Dendritic cell treated with granulocyte-macrophage colony-stimulating factor and Interleukin-4, amounts not matched to agents 40 ng/mL and 50 ng/mL, for 4 days (primary cell): ENCODE measurements around the gene MAMSTR.
"Not testable (repeated sequence)": the region's sequence is repeated elsewhere in the genome, so short reads cannot be mapped to it uniquely, and the experiment has no call there.

Source experiments
- H3K27ac Mint-ChIP-seq: one replicate; pipeline ENCODE4 v1.8.0; 2022; ENCODE audit warnings: mild to moderate bottlenecking, mixed read lengths
- H3K27me3 Mint-ChIP-seq: one replicate; pipeline ENCODE4 v1.8.0; 2022; ENCODE audit warnings: mild to moderate bottlenecking, mixed read lengths
- H3K36me3 Mint-ChIP-seq: one replicate; pipeline ENCODE4 v1.8.0; 2022; ENCODE audit warnings: low read depth, mixed read lengths
- H3K4me1 Mint-ChIP-seq: one replicate; pipeline ENCODE4 v1.8.0; 2022; ENCODE audit warnings: low read depth, mixed read lengths
- H3K4me3 Mint-ChIP-seq: one replicate; pipeline ENCODE4 v1.8.0; 2022; ENCODE audit warnings: mild to moderate bottlenecking, moderate library complexity, mixed read lengths
- H3K9me3 Mint-ChIP-seq: one replicate; pipeline ENCODE4 v1.8.0; 2022; ENCODE audit warnings: mixed read lengths
- intact Hi-C: fragments of 100-400 bp; cut with micrococcal nuclease; formaldehyde crosslinking; loops from one replicate; pipeline ENCODE4 v1.15.0; 2022

Gene MAMSTR, protein sequence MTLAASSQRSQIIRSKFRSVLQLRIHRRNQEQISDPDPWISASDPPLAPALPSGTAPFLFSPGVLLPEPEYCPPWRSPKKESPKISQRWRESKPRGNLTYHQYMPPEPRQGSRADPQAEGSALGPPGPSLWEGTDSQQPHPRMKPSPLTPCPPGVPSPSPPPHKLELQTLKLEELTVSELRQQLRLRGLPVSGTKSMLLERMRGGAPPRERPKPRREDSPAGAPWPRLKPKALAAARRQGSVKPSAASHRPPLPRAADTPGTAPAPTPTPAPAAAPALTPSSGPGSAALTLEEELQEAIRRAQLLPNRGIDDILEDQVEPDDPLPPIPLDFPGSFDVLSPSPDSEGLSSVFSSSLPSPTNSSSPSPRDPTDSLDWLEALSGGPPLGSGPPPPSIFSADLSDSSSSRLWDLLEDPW

DNA sequence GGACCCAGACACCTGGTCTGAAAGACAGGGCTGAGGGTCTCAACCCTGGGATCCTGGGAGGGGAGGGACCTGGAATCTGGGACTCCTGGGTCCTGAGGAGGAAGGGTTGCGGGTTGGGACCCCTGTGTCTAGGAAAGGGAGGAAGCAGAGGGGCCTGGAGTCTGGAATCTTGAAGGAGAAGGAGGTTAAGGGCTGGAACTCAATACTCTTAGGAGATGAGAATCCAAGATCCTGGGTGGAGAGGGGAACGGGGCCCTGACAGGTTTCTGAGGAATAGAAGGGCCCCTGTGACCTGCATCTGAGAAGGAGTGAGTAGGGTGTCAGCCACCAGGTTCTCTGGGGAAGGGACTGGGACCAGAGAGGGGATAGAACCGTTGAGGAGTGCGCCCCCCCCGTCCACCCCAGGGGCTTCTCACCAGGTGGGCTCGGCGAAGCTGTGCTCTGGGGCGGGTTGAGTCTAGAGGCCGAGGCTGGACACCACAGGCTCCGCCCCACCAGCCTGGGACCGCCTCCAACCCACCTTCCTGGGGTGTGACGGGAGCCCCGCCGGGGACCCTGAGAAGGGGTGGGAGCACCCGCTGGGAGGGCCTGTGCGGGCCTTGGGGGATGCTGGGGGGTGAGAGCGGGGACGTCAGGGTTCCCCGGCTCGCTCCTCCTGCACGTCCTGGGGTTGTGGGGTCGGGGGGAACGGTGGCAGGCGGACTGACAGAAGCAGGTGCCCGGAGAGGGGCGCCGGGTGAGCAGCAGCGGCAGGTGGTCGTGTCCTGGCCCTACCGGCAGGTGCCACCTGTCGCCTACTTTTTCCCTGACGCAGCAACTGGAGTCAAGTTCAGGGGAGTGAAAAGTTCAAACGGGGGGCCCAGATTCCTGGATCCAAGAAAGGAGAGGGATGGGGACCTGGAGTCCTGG is at the start of gene MAMSTR:
Gene MAMSTR (minus strand): TSS at position 463 of the 909 bp plus-strand sequence. CDS start 694 bp downstream, outside the sequence.
- Mint-ChIP-seq H3K36me3 (no peaks in the 10 kb centered on the region), H3K9me3 (peaks cover 2% of the 10 kb centered on the region), H3K27ac (peak within 1 kb of the TSS; percentile 94), H3K4me1 (peaks cover 18% of the 10 kb centered on the region), H3K27me3 (peaks cover 12% of the 10 kb centered on the region), H3K4me3 (peak within 1 kb of the TSS; percentile 97)
- intact Hi-C loops, result no loop called here

DNA sequence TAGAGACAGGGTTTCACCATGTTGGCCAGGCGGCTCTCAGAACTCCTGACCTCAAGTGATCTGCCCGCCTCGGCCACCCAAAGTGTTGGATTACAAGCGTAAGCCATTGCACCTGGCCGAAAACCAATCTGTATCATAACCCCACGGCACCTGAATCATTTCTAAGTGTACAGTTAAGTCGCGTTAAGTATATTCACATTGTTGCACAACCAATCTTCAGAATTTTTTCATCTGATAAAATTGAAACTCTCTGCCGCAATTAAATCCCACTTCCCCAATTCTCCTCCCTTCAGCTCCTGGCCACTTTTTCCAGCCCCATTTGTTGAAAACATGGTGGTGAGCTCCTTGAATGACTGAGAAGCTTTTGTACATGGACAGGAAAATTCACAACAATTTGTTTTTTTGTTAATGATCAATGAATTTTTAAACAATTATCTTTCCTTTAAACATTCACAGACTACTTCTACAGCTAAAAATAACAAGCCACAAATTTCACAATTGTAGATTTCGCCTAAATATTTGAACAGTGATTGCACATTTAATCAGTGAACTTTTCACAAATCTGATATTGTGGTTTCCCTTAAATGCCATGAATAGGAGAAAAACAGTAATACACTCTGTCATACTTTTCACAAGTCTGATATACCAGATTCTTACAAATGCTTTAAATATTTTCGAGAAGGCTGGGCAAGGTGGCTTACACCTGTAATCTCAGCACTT is 49.6 kb upstream of the MAMSTR start:
- H3K9me3 Mint-ChIP-seq, result no peaks in the 10 kb centered on the region
- H3K27me3 Mint-ChIP-seq, result peaks cover 64% of the 10 kb centered on the region
- H3K36me3 Mint-ChIP-seq, result no peaks in the 10 kb centered on the region
- intact Hi-C loops, result no loop called here
- no peak overlapping the region for H3K4me3 Mint-ChIP-seq
- peaks cover 8% of the 10 kb centered on the region for H3K4me1 Mint-ChIP-seq
- H3K27ac Mint-ChIP-seq, result no peak overlapping the region

DNA sequence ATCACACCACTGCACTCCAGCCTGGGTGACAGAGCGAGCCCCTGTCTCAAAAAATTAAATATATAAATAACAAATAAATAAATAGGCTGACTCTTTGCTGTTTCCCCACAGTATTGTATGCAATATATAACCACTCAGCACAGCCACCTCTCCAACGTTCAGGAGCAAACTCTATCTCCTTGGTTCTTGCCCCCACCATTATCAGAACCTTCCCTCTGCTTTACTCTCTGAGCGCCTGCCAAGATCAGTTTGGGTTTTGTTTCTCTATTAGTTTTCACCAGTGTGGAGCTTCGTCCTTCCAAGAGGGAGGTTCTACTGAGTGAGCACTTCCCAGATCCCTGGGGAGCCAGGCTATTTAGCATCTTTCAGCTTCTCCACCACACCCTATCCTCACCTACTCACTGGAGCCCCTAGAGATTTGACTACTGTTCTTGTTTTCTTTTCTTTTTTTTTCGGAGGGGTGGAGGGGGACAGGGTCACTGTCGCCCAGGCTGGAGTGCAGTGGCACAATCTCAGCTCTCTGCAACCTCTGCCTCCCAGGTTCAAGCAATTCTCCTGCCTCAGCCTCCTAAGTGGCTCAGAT is 48.7 kb upstream of the MAMSTR start:
- intact Hi-C loops, H3K36me3 Mint-ChIP-seq, H3K27ac Mint-ChIP-seq, H3K9me3 Mint-ChIP-seq, H3K4me3 Mint-ChIP-seq, H3K4me1 Mint-ChIP-seq: not testable (repeated sequence)
- H3K27me3 Mint-ChIP-seq, result peaks cover 67% of the 10 kb centered on the region

DNA sequence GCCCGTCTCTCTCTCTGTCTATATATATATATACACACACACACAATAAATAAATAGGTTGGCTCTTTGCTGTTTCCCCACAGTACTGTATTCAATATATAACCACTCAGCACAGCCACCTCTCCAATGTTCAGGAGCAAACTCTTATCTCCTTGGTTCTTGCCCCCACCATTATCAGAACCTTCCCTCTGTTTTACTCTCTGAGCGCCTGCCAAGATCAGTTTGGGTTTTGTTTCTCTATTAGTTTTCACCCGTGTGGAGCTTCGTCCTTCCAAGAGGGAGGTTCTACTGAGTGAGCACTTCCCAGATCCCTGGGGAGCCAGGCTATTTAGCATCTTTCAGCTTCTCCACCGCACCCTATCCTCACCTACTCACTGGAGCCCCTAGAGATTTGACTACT is 46.3 kb upstream of the MAMSTR start:
- not testable (repeated sequence) for H3K36me3 Mint-ChIP-seq

DNA sequence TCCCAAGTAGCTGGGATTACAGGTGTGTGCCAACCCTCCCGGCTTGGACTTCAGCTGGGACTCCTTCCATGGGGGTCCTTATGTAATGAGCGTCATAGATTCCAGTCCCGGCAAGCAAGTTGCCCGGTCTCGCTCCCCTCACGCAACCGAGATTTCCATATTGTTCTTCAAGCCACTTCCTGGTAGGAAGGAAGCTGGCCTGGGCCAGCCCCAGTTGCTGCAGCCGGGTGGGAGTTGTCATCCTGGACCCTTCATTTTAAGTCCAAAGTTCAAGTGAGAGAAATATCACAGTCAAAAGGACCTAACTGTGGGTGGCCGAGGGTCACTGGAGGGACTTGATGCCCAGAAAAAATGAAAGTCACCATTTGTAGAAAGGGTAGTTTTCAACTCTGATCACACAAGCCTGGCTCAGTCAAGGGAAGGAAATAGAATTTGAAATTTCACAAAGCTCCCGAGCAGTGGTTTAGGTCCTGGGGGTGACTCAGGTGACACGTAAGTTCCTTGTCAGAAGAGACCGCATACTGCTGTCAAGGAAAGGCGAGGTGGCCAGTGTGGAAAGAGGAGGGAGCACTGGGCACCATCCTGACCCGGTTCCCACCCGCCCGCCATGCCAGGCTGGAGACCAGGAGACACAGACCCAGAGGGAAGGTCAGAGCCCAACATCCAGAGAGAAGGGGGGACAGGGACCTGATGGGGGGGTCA is 41.1 kb upstream of the MAMSTR start:
- Mint-ChIP-seq H3K27ac (peak overlapping the region; percentile 56), H3K4me1 (peaks cover 15% of the 10 kb centered on the region), H3K27me3 (peaks cover 78% of the 10 kb centered on the region), H3K9me3 (no peaks in the 10 kb centered on the region), H3K36me3 (no peaks in the 10 kb centered on the region), H3K4me3 (no peak overlapping the region)
- intact Hi-C loops, result no loop called here

More for the DNA sequence above, 46.3 kb upstream of the MAMSTR start:
- H3K27ac Mint-ChIP-seq, H3K9me3 Mint-ChIP-seq, H3K4me3 Mint-ChIP-seq, intact Hi-C loops: not testable (repeated sequence)
- Mint-ChIP-seq H3K4me1 (peaks cover 16% of the 10 kb centered on the region), H3K27me3 (peaks cover 78% of the 10 kb centered on the region)

DNA sequence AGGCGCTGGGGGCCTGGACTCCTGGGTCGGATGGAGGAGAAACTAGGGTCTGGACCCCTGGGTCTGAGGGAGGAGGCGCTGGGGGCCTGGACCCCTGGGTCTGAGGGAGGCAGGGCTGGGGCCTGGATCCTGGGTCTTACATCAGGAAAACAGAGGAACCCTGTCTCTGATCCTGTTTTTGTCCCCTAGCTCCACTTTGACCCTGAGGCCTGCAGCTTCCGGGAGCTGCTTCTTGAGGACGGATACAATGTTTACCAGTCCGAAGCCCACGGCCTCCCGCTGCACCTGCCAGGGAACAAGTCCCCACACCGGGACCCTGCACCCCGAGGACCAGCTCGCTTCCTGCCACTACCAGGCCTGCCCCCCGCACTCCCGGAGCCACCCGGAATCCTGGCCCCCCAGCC is 38.2 kb upstream of the MAMSTR start:
- intact Hi-C loops, result no loop called here

DNA sequence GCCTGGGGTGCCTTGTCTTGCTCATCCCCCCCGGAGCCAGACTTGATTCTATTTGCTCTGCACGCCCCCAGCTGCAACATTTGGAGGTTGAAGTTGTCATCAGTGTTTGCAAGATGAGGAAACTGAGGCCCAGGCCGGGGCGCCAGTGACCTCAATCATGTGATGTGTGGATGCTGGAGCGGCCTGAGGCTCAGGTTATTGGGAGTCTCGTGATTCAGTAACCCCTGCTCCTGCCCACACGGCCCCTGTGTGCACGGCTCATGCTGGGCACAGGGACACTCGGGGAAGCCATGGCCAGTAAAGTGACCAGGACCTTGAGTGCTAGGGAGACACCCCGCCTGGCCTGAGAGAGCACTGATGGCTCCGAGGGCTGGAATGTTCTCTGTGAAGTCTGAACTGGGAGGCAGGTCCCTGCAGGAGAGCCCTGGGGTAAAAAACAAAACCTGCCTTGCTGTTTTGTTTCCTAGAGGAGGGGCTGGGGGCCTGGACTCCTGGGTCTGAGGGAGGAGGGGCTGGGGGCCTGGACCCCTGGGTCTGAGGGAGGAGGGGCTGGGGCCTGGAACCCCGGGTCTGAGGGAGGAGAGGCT is 37.7 kb upstream of the MAMSTR start:
- Mint-ChIP-seq H3K9me3 (no peaks in the 10 kb centered on the region), H3K4me1 (peaks cover 32% of the 10 kb centered on the region), H3K27me3 (peaks cover 75% of the 10 kb centered on the region), H3K36me3 (no peaks in the 10 kb centered on the region), H3K27ac (no peak overlapping the region), H3K4me3 (no peak overlapping the region)
- intact Hi-C loops, result no loop called here

More for the DNA sequence above, 38.2 kb upstream of the MAMSTR start:
- Mint-ChIP-seq H3K9me3 (no peaks in the 10 kb centered on the region), H3K36me3 (no peaks in the 10 kb centered on the region), H3K4me1 (peaks cover 30% of the 10 kb centered on the region), H3K27ac (no peak overlapping the region), H3K4me3 (no peak overlapping the region), H3K27me3 (peaks cover 76% of the 10 kb centered on the region)

DNA sequence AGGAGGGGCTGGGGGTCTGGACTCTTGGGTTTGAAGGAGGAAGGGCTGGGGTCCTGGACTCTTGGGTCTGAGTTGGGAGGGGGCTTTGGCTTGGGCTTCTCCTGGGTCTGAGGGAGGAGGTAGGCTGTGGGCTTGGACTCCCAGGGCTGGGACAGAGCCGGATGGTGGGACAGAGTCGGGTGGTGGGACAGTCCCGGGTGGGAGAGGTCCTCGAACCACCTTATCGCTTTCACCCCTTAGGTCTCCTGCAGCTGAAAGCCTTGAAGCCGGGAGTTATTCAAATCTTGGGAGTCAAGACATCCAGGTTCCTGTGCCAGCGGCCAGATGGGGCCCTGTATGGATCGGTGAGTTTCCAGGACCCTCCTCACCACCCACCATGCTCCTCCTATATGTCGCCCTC is 37.2 kb upstream of the MAMSTR start:
- H3K4me1 Mint-ChIP-seq, result peaks cover 35% of the 10 kb centered on the region
- intact Hi-C loops, result no loop called here
- no peaks in the 10 kb centered on the region for H3K36me3 Mint-ChIP-seq
- H3K4me3 Mint-ChIP-seq, result no peak overlapping the region
- peak overlapping the region; percentile 26 for H3K27ac Mint-ChIP-seq
- H3K27me3 Mint-ChIP-seq, result peaks cover 75% of the 10 kb centered on the region
- no peaks in the 10 kb centered on the region for H3K9me3 Mint-ChIP-seq

DNA sequence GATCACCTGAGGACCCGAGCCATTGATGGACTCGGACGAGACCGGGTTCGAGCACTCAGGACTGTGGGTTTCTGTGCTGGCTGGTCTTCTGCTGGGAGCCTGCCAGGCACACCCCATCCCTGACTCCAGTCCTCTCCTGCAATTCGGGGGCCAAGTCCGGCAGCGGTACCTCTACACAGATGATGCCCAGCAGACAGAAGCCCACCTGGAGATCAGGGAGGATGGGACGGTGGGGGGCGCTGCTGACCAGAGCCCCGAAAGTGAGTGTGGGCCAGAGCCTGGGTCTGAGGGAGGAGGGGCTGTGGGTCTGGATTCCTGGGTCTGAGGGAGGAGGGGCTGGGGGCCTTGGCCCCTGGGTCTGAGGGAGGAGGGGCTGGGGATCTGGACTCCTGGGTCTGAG is 36.7 kb upstream of the MAMSTR start:
- Mint-ChIP-seq H3K36me3 (no peaks in the 10 kb centered on the region), H3K4me3 (no peak overlapping the region), H3K27ac (peak overlapping the region; percentile 26), H3K9me3 (no peaks in the 10 kb centered on the region), H3K4me1 (peaks cover 33% of the 10 kb centered on the region), H3K27me3 (peaks cover 75% of the 10 kb centered on the region)
- intact Hi-C loops, result no loop called here

DNA sequence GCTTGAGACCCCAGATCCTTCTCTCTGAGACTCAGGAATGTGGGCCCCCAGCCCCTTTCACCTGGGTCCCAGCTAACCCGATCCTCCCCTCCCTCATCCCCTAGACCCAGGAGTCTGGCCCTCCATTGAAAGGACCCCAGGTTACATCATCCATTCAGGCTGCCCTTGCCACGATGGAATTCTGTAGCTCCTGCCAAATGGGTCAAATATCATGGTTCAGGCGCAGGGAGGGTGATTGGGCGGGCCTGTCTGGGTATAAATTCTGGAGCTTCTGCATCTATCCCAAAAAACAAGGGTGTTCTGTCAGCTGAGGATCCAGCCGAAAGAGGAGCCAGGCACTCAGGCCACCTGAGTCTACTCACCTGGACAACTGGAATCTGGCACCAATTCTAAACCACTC is 36.3 kb upstream of the MAMSTR start:
- Mint-ChIP-seq H3K27me3 (peaks cover 75% of the 10 kb centered on the region), H3K4me3 (no peak overlapping the region), H3K27ac (peak overlapping the region; percentile 26), H3K36me3 (no peaks in the 10 kb centered on the region), H3K4me1 (peaks cover 33% of the 10 kb centered on the region), H3K9me3 (no peaks in the 10 kb centered on the region)
- intact Hi-C loops, result no loop called here

DNA sequence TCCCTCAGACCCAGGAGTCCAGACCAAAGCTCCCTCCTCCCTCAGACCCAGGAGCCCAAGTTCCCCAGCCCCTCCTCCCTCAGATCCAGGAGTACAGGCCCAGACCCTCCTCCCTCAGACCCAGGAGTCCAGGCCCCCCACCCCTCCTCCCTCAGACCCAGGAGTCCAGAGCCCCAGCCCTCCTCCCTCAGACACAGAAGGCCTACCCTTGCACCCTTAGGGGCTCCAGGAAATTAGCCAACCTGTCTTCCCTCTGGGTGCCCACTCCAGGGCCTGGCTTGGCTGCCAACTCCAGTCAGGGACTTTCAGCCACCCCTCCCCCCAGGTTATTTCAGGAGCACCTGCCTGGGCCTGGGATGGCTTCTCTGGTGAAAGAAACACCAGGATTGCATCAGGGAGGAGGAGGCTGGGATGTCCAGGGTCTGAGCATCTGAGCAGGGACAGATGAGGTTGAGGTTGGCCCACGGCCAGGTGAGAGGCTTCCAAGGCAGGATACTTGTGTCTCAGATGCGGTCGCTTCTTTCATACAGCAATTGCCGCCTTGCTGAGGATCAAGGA is 35.6 kb upstream of the MAMSTR start, which contains the start of gene FGF21:
Gene FGF21 (plus strand): TSS at position 441 of the 558 bp plus-strand sequence. CDS start 713 bp downstream, outside the sequence.
- Mint-ChIP-seq H3K9me3 (no peaks in the 10 kb centered on the region), H3K4me3 (no peak within 1 kb of the TSS), H3K27ac (peak within 1 kb of the TSS; percentile 26), H3K4me1 (peaks cover 27% of the 10 kb centered on the region), H3K36me3 (no peaks in the 10 kb centered on the region), H3K27me3 (peaks cover 75% of the 10 kb centered on the region)
- intact Hi-C loops, result no loop called here

DNA sequence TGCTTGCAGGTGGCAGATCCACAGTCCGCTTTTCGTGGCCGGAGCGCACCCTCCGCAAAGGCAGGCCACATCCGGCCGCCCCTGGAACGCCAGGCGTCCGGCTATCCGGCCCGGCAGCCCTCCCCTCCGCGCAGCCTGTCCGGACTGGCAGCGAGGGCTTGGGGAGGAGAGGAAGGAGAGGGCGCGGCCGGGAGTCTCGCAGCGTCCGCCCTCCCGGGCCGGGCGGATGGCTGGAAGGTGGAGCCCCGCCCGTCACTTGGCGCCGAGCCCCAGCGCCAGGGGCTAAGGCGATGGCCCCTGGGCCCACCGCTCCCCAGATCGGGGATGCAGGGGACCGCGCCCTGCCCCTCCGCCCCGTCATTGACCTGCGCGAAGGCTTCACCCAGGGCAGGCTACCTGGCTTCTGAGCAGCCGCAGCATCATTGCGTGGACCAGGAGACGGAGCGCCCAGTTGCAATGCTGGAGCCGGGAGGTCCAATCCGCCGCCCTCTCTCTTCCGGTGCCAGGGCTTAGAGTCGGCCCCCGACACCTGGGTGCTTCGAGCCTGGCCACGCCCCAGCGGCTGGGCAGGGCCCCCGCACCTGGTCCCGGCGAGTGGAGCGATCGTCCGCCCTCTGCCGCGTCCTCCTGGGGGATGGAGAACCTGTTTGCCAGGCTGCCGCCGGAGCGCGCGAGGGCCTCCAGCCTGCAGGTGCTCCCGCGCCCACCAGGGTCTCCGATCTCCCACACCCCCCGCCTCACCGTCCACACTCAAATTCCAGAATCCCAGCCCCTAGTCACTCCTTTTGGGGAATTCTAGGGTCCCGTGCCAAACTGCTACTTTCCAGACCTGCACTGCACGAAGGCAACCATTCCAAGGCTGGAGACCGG is 33.2 kb upstream of the MAMSTR start, which contains the start of gene FUT1:
Gene FUT1 (minus strand): TSS at position 146 of the 870 bp plus-strand sequence. CDS start 1,360 bp downstream, outside the sequence.
- Mint-ChIP-seq H3K4me3 (peak within 1 kb of the TSS; percentile 62), H3K27me3 (peaks cover 82% of the 10 kb centered on the region), H3K9me3 (no peaks in the 10 kb centered on the region), H3K4me1 (peaks cover 26% of the 10 kb centered on the region), H3K27ac (peak within 1 kb of the TSS; percentile 78), H3K36me3 (no peaks in the 10 kb centered on the region)
- intact Hi-C loops, result no loop called here
